ENCODE measurements around the gene TWIST2. TPM values are rescaled to one million over a fixed set of nuclear protein-coding genes. Genes with fewer than 3 reads are reported as not detected.
A peak's percentile ranks its signal among the peaks of the same experiment; 100 is the strongest.

TWIST2 gene
- total RNA-seq, 1 experiment from 2014 or later, result 0.22 TPM

DNA sequence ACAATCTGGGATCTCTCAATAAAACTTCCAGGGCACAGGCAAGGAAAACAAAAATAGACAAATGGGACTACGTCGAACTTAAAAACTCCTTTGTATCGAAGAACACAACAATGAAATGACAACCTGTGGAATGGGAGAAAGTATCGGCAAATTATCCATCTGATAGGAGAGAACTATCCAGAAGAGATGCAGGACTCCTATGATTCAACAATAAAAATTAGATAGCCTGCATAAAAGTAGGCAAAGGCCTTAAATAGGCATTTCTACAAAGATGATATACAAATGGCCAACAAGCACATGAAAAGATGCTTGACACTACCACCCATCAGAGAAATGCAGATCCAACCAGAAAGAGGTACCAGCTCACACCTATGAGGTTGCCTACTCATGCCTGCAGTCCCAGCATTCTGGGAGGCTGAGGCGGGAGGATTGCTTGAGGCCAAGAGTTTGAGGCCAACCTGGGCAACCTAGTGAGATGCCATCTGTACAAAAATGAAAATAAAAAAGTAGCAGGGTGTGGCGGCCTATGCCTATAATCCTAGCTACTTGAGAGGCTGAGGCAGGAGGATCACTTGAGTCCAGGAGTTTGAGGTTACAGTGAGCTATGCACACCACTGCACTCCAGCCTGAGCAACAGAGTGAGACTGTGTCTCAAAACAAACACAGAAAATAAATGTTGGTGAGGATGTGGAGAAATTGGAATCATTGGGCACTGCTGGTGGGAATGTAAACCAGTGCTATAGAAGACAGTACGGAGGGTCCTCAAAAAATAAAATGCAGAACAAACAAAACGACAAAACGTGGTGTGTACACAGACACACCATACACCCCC lies 21.6 kb downstream of the TWIST2 start:
- no peak overlapping the region for H4K5ac ChIP-seq (ENCODE audit: insufficient read length, low read depth, low read length)
- H2BK120ac ChIP-seq (ENCODE audit: low read depth, low read length, poor library complexity, severe bottlenecking), result no peak overlapping the region
- H3K9me3 Mint-ChIP-seq, result peaks cover 0 to 6% of the 10 kb centered on the region in 2 experiments; a peak in 2 of 5 replicates
- H3K36me3 Mint-ChIP-seq (ENCODE audit: insufficient read depth in 1 of 3, low read depth in 3 of 3), result peaks cover 0 to 1% (median 0%) of the 10 kb centered on the region in 3 experiments; a peak in 1 of 7 replicates
- H3K4me1 ChIP-seq (ENCODE audit: insufficient read depth, low read length), result no peaks in the 10 kb centered on the region
- no peak overlapping the region for H2BK15ac ChIP-seq (ENCODE audit: low read depth, low read length)
- H2AFZ ChIP-seq (ENCODE audit: low read length), result no peak overlapping the region
- TF ChIP-seq, protein P1, sequence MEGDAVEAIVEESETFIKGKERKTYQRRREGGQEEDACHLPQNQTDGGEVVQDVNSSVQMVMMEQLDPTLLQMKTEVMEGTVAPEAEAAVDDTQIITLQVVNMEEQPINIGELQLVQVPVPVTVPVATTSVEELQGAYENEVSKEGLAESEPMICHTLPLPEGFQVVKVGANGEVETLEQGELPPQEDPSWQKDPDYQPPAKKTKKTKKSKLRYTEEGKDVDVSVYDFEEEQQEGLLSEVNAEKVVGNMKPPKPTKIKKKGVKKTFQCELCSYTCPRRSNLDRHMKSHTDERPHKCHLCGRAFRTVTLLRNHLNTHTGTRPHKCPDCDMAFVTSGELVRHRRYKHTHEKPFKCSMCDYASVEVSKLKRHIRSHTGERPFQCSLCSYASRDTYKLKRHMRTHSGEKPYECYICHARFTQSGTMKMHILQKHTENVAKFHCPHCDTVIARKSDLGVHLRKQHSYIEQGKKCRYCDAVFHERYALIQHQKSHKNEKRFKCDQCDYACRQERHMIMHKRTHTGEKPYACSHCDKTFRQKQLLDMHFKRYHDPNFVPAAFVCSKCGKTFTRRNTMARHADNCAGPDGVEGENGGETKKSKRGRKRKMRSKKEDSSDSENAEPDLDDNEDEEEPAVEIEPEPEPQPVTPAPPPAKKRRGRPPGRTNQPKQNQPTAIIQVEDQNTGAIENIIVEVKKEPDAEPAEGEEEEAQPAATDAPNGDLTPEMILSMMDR (conservative IDR thresholded peaks at IDR 0.05), result no peak
- H3K14ac ChIP-seq (ENCODE audit: insufficient read depth, low read length), result no peak overlapping the region
- peaks cover 12% of the 10 kb centered on the region for H3K27me3 Mint-ChIP-seq (ENCODE audit: low read depth)
- H3K27ac Mint-ChIP-seq, result peak overlapping the region in 1 of 3 experiments; percentile 53; a peak in 1 of 7 replicates
- no peak for DNase-seq
- H3K4me1 Mint-ChIP-seq, result peaks cover 0 to 4% of the 10 kb centered on the region in 2 experiments; a peak in 1 of 4 replicates
- no peak overlapping the region for H4K91ac ChIP-seq (ENCODE audit: insufficient read length, low read depth, low read length)
- H3K27ac ChIP-seq (ENCODE audit: insufficient read length, low read depth, low read length), result no peak overlapping the region
- no peak overlapping the region for H2BK12ac ChIP-seq (ENCODE audit: insufficient read length, low read depth, low read length)
- H3K18ac ChIP-seq (ENCODE audit: insufficient read length, low read depth, low read length), result no peak overlapping the region
- H3K9ac ChIP-seq (ENCODE audit: extremely low read depth, insufficient read length, low read length), result no peak overlapping the region
- H3K9me3 ChIP-seq (ENCODE audit: control insufficient read depth, low read depth, low read length), result no peaks in the 10 kb centered on the region
- no peaks in the 10 kb centered on the region for H3K79me2 ChIP-seq (ENCODE audit: insufficient read depth, low read length)
- no peak overlapping the region for H3T11ph ChIP-seq (ENCODE audit: low read length)
- H2BK5ac ChIP-seq (ENCODE audit: insufficient read length, low read length), result no peak overlapping the region
- H3K23ac ChIP-seq (ENCODE audit: insufficient read length, low read depth, low read length), result no peak overlapping the region
- H4K20me1 ChIP-seq (ENCODE audit: control insufficient read depth, insufficient read depth, insufficient read length), result no peaks in the 10 kb centered on the region
- no peak overlapping the region for H2AK5ac ChIP-seq (ENCODE audit: insufficient read length, low read length)
- H3K27me3 ChIP-seq (ENCODE audit: insufficient read depth, low read length), result no peaks in the 10 kb centered on the region
- H2BK20ac ChIP-seq (ENCODE audit: low read depth, low read length, poor library complexity, severe bottlenecking), result no peak overlapping the region
- H3K79me1 ChIP-seq (ENCODE audit: insufficient read depth, low read depth, low read length, poor library complexity, severe bottlenecking), result no peaks in the 10 kb centered on the region
- no peaks in the 10 kb centered on the region for H3K23me2 ChIP-seq (ENCODE audit: insufficient read length, low read depth, low read length, poor library complexity, severe bottlenecking)
- H4K8ac ChIP-seq (replicated peaks; ENCODE audit: insufficient read length, low read depth, low read length), result no peak overlapping the region
- H3K4ac ChIP-seq (ENCODE audit: low read depth, low read length), result no peak overlapping the region
- no peak overlapping the region for H3K4me2 ChIP-seq (ENCODE audit: insufficient read depth, insufficient read length, low read length)
- no CpG with 5 or more reads among the region's 9 CpGs for WGBS (ENCODE audit: extremely low coverage, insufficient read length, low lambda C conversion rate)
- no peak overlapping the region for H3K4me3 Mint-ChIP-seq
- no peak overlapping the region for H3K56ac ChIP-seq (ENCODE audit: insufficient read length, low read depth, low read length)

Measured in H9 (cell line).